ENCODE data around the gene MTG2.

DNA sequence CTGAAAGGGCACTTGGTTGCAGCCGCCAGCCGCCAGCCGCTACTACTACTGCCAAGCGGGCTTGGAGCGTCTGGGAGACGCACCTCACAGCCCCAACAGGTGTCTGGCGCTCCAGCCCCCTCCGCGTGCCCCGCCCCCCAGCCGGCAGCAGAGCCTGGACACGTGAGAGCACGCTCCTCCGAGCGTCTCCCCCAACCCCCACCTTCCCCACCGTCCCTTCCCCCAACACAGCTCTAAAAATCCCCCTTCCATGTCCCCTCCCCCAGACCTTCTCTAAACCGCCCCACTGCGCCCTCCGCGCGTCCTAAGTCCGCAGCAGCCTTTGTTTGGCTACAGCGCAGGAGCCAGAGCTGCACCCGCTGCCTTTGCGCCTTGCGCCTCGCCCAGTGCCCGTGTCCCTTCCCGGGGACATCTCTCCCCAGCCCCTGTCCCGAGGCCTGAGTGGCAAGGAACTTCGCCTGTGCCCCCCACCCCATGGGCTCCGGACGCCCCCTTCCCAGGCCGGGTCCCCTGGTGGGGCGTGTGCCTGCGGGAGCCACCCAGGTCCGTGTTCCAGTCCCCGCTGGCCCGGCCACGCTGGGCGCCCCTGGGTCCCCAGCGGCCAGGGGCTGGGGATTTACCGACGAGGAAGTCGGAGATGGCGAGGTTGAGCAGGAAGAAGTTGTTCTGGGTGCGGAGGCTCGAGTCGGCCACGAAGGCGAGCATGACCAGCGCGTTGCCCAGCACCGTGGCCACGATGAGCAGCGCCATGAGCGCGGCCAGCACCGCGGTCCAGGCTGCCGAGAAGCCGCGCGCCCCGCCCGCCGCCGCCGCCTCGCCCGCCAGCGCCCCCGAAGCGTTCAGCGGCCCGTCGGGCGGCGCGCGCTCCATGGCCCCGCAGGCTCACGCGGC lies 36.5 kb downstream of the MTG2 start:
- TF ChIP-seq, protein P1, sequence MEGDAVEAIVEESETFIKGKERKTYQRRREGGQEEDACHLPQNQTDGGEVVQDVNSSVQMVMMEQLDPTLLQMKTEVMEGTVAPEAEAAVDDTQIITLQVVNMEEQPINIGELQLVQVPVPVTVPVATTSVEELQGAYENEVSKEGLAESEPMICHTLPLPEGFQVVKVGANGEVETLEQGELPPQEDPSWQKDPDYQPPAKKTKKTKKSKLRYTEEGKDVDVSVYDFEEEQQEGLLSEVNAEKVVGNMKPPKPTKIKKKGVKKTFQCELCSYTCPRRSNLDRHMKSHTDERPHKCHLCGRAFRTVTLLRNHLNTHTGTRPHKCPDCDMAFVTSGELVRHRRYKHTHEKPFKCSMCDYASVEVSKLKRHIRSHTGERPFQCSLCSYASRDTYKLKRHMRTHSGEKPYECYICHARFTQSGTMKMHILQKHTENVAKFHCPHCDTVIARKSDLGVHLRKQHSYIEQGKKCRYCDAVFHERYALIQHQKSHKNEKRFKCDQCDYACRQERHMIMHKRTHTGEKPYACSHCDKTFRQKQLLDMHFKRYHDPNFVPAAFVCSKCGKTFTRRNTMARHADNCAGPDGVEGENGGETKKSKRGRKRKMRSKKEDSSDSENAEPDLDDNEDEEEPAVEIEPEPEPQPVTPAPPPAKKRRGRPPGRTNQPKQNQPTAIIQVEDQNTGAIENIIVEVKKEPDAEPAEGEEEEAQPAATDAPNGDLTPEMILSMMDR (IDR thresholded peaks at IDR 0.05), result no peak
- no peak for TF ChIP-seq EP300 (IDR thresholded peaks at IDR 0.05)
- no peak for TF ChIP-seq POLR2A (IDR thresholded peaks at IDR 0.05)

Measured in ovary (tissue), 3 donors.